HG03103 (cell line): ENCODE data around the gene USH2A.

Experiments used
- ATAC-seq: cut with Tn5 transposase; IDR thresholded peaks from one replicate; pipeline ENCODE4 v1.9.1; 2021; ENCODE audit warnings: low read depth; ENCODE audit not compliant: unreplicated experiment

USH2A gene

DNA sequence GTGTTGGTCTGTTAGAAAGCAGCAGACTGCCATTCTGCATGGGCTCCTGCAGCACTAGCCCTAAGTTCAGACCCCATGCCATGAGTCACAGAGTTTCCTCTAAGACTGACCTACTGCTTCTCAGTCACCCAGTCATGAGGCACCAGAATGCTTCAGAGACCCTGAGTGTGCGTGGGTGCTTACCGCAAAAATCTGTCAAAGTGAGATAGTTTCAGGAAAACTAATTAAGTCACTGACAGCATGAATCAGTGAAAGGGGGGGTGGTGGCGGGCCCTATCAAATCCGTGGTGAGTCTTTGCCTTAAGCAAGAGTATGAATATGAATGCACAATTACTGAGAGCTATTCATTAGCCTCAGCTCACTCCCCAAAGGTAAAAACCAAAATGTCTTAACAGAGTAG, 758.0 kb downstream of the USH2A start:
- ATAC-seq: no peak

GRCh38 chr1:215661033-215661432, 762.2 kb downstream of the USH2A start:
- ATAC-seq: no peak

DNA sequence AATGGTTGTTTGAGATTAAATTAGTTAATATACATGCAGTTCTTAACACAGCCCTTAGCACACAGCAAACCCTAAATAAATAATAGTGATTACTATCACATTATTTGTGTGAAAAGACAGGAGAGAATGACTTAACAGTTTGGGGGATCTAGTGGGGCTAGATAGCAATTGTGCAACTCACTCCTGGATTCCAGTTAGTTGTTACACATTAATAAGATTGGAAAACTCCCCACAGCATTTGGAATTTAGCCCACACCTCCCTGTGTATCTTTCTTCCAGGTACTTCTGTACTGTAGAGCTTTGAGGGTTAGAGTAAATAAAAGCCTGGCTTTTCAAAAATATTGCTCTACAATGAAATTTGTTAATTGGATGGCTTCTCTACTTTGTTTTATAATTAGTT, 763.0 kb downstream of the USH2A start:
- ATAC-seq: no peak

DNA sequence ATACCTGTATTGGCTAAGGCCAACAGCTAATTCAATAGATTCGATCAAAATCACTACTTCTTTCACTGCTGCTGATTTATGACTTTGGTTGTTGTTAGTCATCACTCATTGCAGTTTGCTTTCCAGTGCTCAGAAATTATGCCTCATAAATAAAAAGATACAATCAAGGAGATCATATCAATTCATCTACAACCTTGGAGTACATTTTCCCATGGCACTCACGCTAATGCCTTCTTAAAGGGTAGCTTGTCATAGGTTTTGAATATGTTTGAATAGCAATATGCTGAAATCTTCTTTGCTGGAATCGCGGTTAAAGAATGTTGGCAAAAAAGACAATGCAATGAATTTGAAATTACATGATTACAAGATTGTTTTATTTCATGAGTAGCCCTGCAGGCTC, 766.2 kb downstream of the USH2A start:
- ATAC-seq: no peak

DNA sequence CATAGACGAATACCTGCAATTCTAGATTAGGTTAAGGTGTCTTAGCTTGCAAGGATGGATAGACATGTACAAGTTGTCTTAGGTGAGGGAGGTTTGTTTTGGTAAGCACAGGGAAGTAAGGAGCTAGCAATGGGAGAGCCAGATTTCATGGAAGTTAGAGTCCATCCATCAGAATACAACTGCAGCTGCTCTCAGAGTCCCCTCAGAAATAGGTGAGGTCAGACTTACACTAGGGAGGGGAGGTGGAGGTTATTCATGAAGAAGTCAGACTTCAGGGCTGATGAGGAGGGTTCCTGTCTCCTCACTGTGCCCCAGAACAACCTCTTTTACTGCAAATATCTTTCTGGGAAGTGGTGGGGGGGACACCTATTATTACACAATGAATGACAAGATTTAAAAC, 770.9 kb downstream of the USH2A start:
- ATAC-seq: no peak

GRCh38 chr1:215651867-215652266, 771.4 kb downstream of the USH2A start:
- ATAC-seq: no peak

DNA sequence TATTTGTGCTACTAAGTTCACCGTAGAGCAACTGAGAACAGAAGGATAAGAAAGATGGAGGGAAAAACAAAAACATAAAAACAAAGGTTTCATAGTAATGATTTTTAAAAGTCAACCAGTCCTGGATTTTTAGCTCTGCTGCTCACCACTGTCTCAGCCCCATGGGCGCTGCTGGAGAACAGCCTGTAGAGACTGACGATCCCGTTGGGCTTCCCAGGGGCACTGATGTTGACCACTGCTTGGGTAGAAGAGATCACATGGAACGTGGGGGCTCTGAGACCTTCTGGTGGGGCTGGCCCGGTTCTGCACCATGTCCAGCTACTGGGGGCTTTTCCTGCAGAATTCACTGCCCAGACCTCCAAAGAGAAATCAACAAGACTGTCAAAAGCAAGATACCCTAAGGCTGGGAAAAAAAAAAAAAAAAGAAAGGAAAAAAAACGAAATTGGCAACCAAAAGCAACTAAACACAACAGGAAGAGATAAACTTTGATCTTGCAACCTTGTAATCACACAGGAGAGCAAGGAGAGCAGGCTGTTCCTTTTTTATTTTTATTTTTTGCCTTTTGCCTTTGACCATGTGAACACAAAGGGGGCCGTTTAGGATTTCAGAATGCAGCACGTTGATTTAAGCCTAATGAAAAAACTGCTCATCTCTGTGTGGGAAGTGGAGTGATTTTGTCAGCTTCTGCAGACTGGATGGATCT, 772.6 kb downstream of the USH2A start:
- ATAC-seq: no peak

GRCh38 chr1:215648957-215649356, 774.3 kb downstream of the USH2A start:
- no peak for ATAC-seq

GRCh38 chr1:215647738-215648137, 775.5 kb downstream of the USH2A start:
- no peak for ATAC-seq

DNA sequence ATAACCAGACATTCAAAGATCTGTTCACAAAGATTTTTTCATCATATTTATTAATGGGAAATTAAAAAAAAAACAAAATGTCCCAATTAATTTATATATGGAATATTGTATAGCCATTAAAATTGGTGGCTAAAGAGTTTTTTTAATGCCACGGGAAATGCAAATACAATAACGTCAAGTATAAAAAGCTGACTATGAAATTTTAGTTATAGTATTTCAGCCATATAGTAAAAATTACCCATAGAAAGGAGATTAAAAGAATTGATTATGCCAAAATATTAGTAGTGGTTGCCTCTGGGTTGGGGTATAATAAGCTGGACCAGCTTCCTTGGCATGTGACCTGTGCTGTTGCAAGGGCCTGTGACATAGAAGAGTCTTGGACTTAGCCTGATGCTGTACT, 777.4 kb downstream of the USH2A start:
- ATAC-seq: no peak

DNA sequence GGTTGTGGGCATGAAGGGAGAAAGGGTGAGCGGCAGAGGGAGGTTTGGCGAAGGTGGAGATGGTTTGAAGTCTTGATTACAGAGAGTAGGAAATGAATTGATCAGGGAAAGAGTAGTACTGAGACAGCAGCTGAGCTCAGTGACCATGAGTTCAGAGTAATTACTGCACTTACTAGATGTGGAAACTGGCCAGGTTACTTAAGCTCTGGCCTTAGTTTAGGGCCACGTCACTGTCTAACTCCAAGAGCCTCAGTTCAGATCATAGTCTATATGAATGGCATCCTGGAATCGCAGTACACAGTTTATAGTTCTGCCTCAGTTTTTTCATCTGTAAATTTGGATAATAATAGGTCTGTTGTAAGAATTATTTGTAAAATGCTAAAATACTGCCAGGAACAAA, 778.1 kb downstream of the USH2A start:
- ATAC-seq: no peak

GRCh38 chr1:215643592-215644321, 779.5 kb downstream of the USH2A start:
- no peak for ATAC-seq

DNA sequence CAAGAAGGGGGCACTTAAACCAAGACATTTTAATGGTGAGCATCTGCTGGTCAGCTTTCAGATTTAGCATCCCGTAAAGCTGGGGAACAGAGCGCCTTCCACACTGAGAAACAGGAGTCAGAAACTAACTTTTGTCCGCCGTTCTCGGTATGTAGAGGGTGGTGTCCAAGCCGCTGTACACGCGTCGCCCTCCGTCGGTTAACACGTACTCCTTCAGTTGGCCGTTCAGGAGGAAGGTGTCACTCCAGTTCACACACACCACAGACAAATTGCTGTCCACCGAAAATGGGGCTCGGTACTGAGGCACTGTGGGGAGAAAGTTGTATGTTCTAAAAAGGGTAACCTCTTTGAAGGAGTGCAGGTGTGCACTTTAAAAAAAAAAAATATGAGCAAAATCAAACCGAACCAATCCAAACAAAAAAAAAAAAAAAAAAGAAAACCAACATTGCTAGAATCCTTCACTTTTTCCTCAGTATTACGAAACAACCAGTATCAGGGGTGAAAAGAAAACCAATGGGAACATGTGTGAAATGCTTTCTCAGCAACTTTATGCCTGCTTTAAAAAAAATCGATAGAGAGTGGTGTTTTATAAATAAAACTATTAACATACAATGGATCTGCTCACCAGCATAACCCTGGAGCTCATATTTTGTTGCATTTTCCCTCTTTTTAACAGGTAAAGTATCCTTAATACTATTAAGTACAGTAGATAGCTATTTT, 782.7 kb downstream of the USH2A start:
- ATAC-seq: no peak

DNA sequence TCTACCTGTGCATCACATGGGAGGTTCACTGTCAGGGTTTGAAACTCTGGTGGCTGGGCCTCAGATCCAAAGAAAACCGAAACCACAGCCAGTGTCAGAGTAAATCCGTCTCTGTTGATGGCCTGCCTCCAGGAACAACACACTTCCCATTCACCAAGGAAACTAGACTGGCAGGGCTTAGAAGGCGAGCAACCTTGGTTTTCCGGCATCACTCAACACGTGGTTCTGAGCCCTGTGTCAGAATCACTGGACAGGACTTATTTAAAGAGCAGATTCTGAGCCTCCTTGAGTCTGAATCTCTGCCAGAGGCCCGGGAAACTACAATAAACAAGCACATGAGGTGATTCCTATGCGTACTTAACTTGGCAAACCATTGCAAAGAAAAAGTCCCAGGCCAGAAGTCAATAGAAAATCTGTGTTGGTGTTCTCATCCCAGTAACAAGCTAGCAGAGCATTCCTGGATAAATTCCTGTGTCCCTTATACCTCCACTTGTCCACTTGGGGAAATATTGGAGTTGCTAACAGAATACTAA, 786.1 kb downstream of the USH2A start:
- no peak for ATAC-seq

DNA sequence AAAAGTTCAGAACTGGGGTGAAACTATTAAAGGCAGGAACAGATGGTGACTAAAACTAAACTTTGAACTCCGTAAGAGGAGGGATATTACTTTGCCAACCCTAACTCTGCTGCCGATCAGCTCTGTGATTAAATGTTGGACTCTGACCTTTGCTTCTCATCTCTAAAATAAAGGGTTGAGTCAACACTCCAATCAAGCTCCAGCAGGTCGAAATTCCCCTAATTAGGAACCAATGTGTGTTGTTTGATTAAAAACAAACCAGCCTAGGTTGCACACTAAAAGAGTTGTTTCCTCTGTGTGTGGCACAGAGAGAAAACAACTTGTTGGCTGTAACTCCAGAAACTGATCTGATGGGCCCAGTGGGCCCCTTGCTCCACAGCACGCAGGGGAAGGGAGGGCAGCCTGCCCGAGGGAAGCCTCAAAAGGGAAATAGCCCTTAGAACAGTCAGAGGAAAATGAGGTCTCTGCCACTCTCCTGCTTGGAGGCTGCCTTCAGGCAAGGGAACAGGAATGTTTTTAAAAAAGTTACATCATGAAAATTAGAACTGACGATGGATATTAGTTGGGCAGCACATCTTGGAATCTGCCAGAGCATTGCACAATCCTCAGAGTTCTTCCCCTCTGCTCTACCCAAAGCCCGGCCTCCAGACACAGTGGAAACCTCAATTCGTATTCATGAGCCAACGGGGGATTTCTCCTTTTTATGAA, 786.8 kb downstream of the USH2A start:
- no peak for ATAC-seq

GRCh38 chr1:215635827-215636226, 787.4 kb downstream of the USH2A start:
- no peak for ATAC-seq

- no peak for ATAC-seq
These were observed 791.8 kb downstream of the USH2A start for GRCh38 chr1:215631489-215631888.

DNA sequence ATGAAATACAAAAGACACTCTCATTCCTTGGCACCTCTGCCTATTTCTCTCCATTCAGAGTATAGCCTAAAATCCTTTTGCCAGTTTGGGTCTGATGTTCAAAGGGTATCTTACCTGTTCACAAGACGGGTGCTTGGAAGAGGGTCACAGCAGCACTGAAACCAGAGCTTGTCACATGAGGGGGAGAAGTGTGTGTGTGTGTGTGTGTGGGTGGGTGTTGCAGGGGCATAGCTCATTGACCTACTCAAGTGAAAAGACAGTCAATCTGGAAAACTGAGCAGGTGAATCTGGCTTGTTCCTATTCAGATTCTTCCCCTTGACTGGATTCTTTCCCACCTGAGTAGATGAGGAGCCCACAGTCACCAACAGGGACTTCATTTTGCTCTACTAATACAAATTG, 792.2 kb downstream of the USH2A start:
- no peak for ATAC-seq

DNA sequence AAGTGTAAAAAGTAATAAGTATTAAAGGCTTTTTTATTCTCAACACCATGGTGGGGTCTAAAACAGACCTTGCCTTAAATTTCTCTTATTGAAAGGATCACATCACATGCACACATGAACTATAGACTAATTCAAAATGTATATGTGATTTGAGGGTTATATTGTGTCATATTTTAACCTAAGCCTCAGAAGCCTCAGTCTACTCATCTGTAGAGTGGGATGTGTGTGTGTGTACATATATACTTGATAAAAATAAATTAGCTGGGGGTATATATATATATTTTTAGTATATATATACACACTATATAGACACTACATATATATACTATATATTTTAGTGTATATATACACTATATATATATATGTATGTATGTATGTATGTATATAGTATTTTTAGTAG, 797.3 kb downstream of the USH2A start:
- no peak for ATAC-seq

- no peak for ATAC-seq
These were observed 800.1 kb downstream of the USH2A start for GRCh38 chr1:215623162-215623561.

DNA sequence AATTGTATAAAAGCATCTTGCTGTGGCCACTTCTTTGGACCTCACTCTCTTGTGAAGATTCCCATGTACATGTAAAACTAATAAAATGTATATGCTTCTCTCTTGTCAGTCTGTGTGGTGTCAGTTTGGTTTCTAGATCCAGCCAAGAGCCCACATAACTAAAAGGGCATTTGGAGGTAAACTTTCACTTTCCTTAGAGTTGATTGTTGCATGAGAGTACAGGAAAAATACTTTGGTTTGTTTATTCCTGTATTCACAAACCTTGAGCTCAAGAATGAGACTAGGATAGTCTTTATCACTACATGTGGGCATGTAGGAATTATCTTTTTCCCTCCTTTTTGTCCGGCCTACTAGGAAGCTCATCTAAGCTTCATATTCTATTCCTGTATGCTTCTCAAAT, 805.3 kb downstream of the USH2A start:
- no peak for ATAC-seq
